Cardiac muscle cell (in vitro differentiated cells and primary cell): ENCODE results near the gene ABLIM1. TPM values are rescaled to one million over a fixed set of nuclear protein-coding genes. Genes with fewer than 3 reads are reported as not detected.

Experiments used
- DNase-seq, 2 donors: peaks; one replicate each; pipeline versions ENCODE4 v3.0.0 to v3.0.0-alpha.2; 2010 to 2017; ENCODE audit warnings: low read depth in 1 of 2, low spot score in 1 of 2
- H3K27ac ChIP-seq: fragments of 200-600 bp; sonication (generic); 2 replicates; pipeline ENCODE4 v1.5.1; 2016
- H3K27me3 ChIP-seq: fragments of 200-600 bp; sonication (generic); 2 replicates; pipeline ENCODE4 v1.6.0; 2016; ENCODE audit warnings: control low read depth
- H3K36me3 ChIP-seq: fragments of 200-600 bp; sonication (generic); 2 replicates; pipeline ENCODE4 v1.5.1; 2016; ENCODE audit warnings: control low read depth
- H3K4me1 ChIP-seq: fragments of 200-600 bp; sonication (generic); 2 replicates; pipeline ENCODE4 v1.8.1; 2017; ENCODE audit warnings: low read depth, mild to moderate bottlenecking, mixed run types
- H3K4me3 ChIP-seq: fragments of 200-600 bp; sonication (generic); 2 replicates; pipeline ENCODE4 v1.5.1; 2016; ENCODE audit warnings: mild to moderate bottlenecking
- H3K9me3 ChIP-seq: fragments of 200-600 bp; sonication (generic); 2 replicates; pipeline ENCODE4 v1.5.1; 2017; ENCODE audit warnings: low read depth, mild to moderate bottlenecking, control low read depth
- CTCF ChIP-seq: IDR thresholded peaks from 2 replicates; pipeline ENCODE4 v1.5.1; 2012; ENCODE audit warnings: low read depth, mild to moderate bottlenecking, low read length
- polyA plus RNA-seq: library from polyadenylated mRNA; unstranded; fragments of >200 nt; fragmentation: Nextera tagmentation; extraction: Ambion mirVana; gene quantifications from 2 replicates; pipeline ENCODE4 v1.2.1, GENCODE V29; 2016
- total RNA-seq: library from RNA; depleted of rRNA; stranded (reverse); fragments of >200 nt; gene quantifications from 2 replicates; pipeline ENCODE4 v1.2.3, GENCODE V29; 2016

The ABLIM1 gene
- total and polyA plus RNA-seq, 2 experiments from 2014 or later = 105 to 148 TPM

DNA sequence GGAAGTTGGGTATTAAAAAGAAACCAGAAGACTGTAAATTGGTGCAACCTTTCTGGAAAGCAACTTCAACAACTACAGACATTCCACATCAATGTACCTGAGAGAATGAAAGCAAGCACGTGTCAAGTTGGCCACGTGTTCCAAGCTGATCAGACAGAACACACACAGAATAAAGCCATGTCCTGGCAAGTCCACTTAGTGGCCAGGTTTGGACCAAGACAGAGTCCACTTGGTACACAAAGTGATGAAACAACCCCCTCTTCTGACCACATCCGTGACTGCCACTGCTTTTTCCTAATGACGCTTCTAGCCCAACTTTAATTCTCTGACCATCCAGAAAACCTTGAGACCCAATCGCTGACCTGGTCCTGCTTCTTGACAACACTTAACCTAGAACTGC is 109.4 kb downstream of the ABLIM1 start:
- Histone ChIP-seq H3K4me1 (peaks cover 12% of the 10 kb centered on the region), H3K27ac (no peak overlapping the region), H3K27me3 (no peaks in the 10 kb centered on the region), H3K4me3 (no peak overlapping the region), H3K36me3 (no peaks in the 10 kb centered on the region), H3K9me3 (no peaks in the 10 kb centered on the region)
- TF ChIP-seq CTCF = peak; percentile 69
- peak; percentile 58 to 81 for DNase-seq

DNA sequence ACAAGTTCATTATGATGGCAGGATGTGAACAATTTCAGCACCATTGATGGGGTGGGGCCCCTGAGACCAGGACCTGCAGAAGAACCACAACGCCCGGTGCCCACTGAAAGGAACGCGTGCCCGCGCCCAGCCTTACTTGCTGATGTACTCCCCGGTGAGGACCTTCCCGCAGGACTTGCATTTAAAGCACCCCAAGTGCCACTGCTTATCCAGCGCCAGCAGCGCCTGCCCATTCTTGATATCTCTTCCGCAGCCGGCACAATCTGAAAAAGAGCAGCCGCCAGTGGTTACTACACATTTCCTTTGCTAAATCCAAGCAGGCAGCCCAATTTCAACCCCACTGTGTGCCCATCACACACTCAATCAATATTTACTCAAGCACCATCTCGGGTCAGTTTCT is 110.6 kb downstream of the ABLIM1 start:
- H3K4me3 ChIP-seq = no peak overlapping the region
- no peaks in the 10 kb centered on the region for H3K36me3 ChIP-seq
- H3K4me1 ChIP-seq = peaks cover 11% of the 10 kb centered on the region
- DNase-seq = no peak
- TF ChIP-seq CTCF = no peak
- no peak overlapping the region for H3K27ac ChIP-seq
- H3K27me3 ChIP-seq = no peaks in the 10 kb centered on the region
- H3K9me3 ChIP-seq = no peaks in the 10 kb centered on the region

DNA sequence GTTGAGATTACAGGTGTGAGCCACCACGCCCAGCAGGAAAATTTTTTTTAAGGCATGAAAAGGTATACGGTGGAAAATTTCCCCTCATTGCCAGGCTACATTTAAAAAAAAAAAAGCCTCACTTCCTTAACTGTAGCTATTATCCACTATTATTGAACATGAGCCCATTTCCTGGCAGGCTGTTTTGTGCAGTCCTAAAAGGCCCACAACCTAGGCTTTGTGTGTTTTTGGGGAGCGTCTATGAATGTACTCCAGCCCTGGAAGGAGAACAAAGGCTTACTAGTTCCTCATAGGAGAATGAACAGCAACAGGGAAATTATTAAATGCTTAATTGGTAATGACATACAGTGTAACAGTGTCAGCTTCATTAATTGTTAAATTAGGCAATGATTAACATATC is 111.0 kb downstream of the ABLIM1 start:
- no peak overlapping the region for H3K4me3 ChIP-seq
- H3K36me3 ChIP-seq = no peaks in the 10 kb centered on the region
- DNase-seq = no peak
- no peak overlapping the region for H3K27ac ChIP-seq
- peaks cover 6% of the 10 kb centered on the region for H3K4me1 ChIP-seq
- no peaks in the 10 kb centered on the region for H3K9me3 ChIP-seq
- no peak for TF ChIP-seq CTCF
- H3K27me3 ChIP-seq = no peaks in the 10 kb centered on the region

GRCh38 chr10:114545819-114546218 is 112.3 kb downstream of the ABLIM1 start:
- Histone ChIP-seq H3K4me3 (no peak overlapping the region), H3K9me3 (no peaks in the 10 kb centered on the region), H3K27ac (no peak overlapping the region), H3K4me1 (no peaks in the 10 kb centered on the region), H3K27me3 (no peaks in the 10 kb centered on the region), H3K36me3 (no peaks in the 10 kb centered on the region)
- TF ChIP-seq CTCF = no peak
- no peak for DNase-seq

DNA sequence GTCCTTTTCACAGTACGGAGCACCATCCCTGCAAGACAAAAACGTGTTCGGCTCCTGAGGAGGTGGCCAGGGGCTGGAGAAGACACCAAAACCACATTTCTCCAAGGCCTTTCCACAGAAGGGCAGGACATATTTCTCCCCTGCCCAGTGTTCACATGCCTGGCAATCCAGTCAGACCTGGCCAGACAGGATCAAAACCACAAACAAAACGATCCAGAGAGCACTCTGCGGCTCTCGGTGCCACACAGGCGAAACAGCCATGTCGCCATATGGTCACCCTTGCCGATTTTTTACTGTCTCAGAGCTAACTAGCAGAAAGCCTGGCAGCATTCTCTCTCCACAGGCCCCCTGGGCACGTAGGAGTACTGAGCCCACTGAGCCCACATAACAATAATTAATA is 113.0 kb downstream of the ABLIM1 start:
- no peak for DNase-seq
- Histone ChIP-seq H3K27ac (no peak overlapping the region), H3K27me3 (no peaks in the 10 kb centered on the region), H3K9me3 (no peaks in the 10 kb centered on the region), H3K4me3 (no peak overlapping the region), H3K36me3 (no peaks in the 10 kb centered on the region), H3K4me1 (no peaks in the 10 kb centered on the region)
- no peak for TF ChIP-seq CTCF
